Ascending aorta (tissue), 2 donors: ENCODE data around the gene TAF11. TPM values are rescaled to one million over a fixed set of nuclear protein-coding genes. Genes with fewer than 3 reads are reported as not detected.

Experiments
- DNase-seq, 2 donors: peaks; one replicate each; pipeline ENCODE4 v3.0.0-alpha.2; 2019; ENCODE audit warnings: low spot score in 2 of 2
- H3K27ac ChIP-seq, 2 donors: fragments of 200-600 bp; sonication (generic); one replicate each; pipeline ENCODE4 v1.5.1; 2016 to 2017; ENCODE audit warnings: mild to moderate bottlenecking in 1 of 2
- H3K27me3 ChIP-seq: fragments of 200-600 bp; sonication (generic); one replicate; pipeline ENCODE4 v1.5.1; 2017
- H3K36me3 ChIP-seq, 2 donors: fragments of 200-600 bp; sonication (generic); one replicate each; pipeline ENCODE4 v1.5.1; 2016
- H3K4me1 ChIP-seq, 2 donors: fragments of 200-600 bp; sonication (generic); one replicate each; pipeline ENCODE4 v1.5.1; 2016 to 2017; ENCODE audit warnings: mild to moderate bottlenecking in 1 of 2
- H3K4me3 ChIP-seq, 2 donors: fragments of 200-600 bp; sonication (generic); one replicate each; pipeline ENCODE4 v1.5.1; 2016 to 2017; ENCODE audit warnings: mild to moderate bottlenecking in 1 of 2
- H3K9me3 ChIP-seq, 2 donors: fragments of 200-600 bp; sonication (generic); one replicate each; pipeline ENCODE4 v1.5.1; 2016
- CTCF ChIP-seq, 3 experiments: fragments of 200-600 bp in 2 of 3; fragments of 450-650 bp in 1 of 3; sonication (generic) in 2 of 3; IDR thresholded peaks; one replicate each; pipeline ENCODE4 v1.5.1; 2016 to 2019; ENCODE audit warnings: antibody characterized with exemption in 3 of 3, mild to moderate bottlenecking in 1 of 3, moderate library complexity in 1 of 3
- intact Hi-C: fragments of 100-400 bp; cut with DNase I; formaldehyde crosslinking; loops from one replicate; pipeline ENCODE4 v1.15.1; 2023
- total RNA-seq: library from RNA; depleted of rRNA; stranded (reverse); fragments of >200 nt; gene quantifications from one replicate; pipeline ENCODE4 v1.1.0, GENCODE V29; 2016

TAF11 gene
- total RNA-seq, 1 donor from 2014 or later, result 0.85 TPM

GRCh38 chr6:34839666-34840352 lies 48.0 kb downstream of the TAF11 start:
- Histone ChIP-seq H3K27me3 (no peaks in the 10 kb centered on the region), H3K4me1 (no peaks in the 10 kb centered on the region), H3K36me3 (peaks cover 22 to 29% of the 10 kb centered on the region in 2 donors), H3K27ac (no peak overlapping the region), H3K9me3 (no peaks in the 10 kb centered on the region), H3K4me3 (no peak overlapping the region)
- no peak for DNase-seq
- TF ChIP-seq CTCF (IDR thresholded peaks at IDR 0.05), result no peak
- intact Hi-C loops, result no loop called here

GRCh38 chr6:34837528-34837927 lies 50.3 kb downstream of the TAF11 start:
- no peak for DNase-seq
- Histone ChIP-seq H3K27ac (no peak overlapping the region), H3K9me3 (no peaks in the 10 kb centered on the region), H3K4me1 (no peaks in the 10 kb centered on the region), H3K36me3 (peaks cover 30 to 40% of the 10 kb centered on the region in 2 donors), H3K27me3 (no peaks in the 10 kb centered on the region), H3K4me3 (no peak overlapping the region)
- intact Hi-C loops, result no loop called here
- no peak for TF ChIP-seq CTCF (IDR thresholded peaks at IDR 0.05)

- Histone ChIP-seq H3K9me3 (no peaks in the 10 kb centered on the region), H3K27ac (no peak overlapping the region), H3K36me3 (peaks cover 30 to 40% of the 10 kb centered on the region in 2 donors), H3K4me3 (no peak overlapping the region), H3K27me3 (no peaks in the 10 kb centered on the region), H3K4me1 (no peaks in the 10 kb centered on the region)
- DNase-seq, result no peak
- intact Hi-C loops, result no loop called here
- TF ChIP-seq CTCF (IDR thresholded peaks at IDR 0.05), result no peak
Observed at GRCh38 chr6:34836451-34836850, 51.4 kb downstream of the TAF11 start.

- H3K4me1 ChIP-seq, result no peaks in the 10 kb centered on the region
- no peaks in the 10 kb centered on the region for H3K27me3 ChIP-seq
- DNase-seq, result no peak
- intact Hi-C loops, result no loop called here
- no peak overlapping the region for H3K4me3 ChIP-seq
- H3K36me3 ChIP-seq, result peaks cover 30 to 40% of the 10 kb centered on the region in 2 donors
- no peaks in the 10 kb centered on the region for H3K9me3 ChIP-seq
- no peak overlapping the region for H3K27ac ChIP-seq
- no peak for TF ChIP-seq CTCF (IDR thresholded peaks at IDR 0.05)
Observed at GRCh38 chr6:34836008-34836407, 51.8 kb downstream of the TAF11 start.

- Histone ChIP-seq H3K27ac (no peak overlapping the region), H3K36me3 (peaks cover 32 to 49% of the 10 kb centered on the region in 2 donors), H3K9me3 (no peaks in the 10 kb centered on the region), H3K27me3 (no peaks in the 10 kb centered on the region), H3K4me3 (no peak overlapping the region), H3K4me1 (no peaks in the 10 kb centered on the region)
- intact Hi-C loops, result no loop called here
- no peak for TF ChIP-seq CTCF (IDR thresholded peaks at IDR 0.05)
- no peak for DNase-seq
Observed at GRCh38 chr6:34834789-34835518, 52.9 kb downstream of the TAF11 start.
